MCF 10A (cell line): Measurements from ENCODE around the gene GREB1L. TPM values are rescaled to one million over a fixed set of nuclear protein-coding genes. Genes with fewer than 3 reads are reported as not detected.

Source experiments
- BruUV-seq: library from RNA; stranded (reverse); fragments of 400-500 nt; replicated peaks from 2 replicates; lab custom pipeline; 2021; lab: Mats Ljungman, UMichigan
- CTCF ChIA-PET: fragments of 300-600 bp; sonication (Branson Sonifier 250); formaldehyde crosslinking; extraction: SDS; loops from one replicate; lab custom pipeline; 2021; ENCODE audit warnings: antibody characterized with exemption, inconsistent platforms; lab: Yijun Ruan, JAX
- POLR2A ChIA-PET: fragments of 300-600, 350-650 bp; sonication (Branson Sonifier 250); formaldehyde crosslinking; extraction: SDS; loops from one replicate; lab custom pipeline; 2020; ENCODE audit warnings: antibody characterized with exemption, inconsistent platforms; lab: Yijun Ruan, JAX
- DNase-seq: peaks from one replicate; pipeline ENCODE4 v3.0.0-alpha.2; 2018; ENCODE audit not compliant: unreplicated experiment
- H3K27ac Mint-ChIP-seq: one replicate; pipeline ENCODE4 v1.8.0; 2022; ENCODE audit warnings: mild to moderate bottlenecking, low read depth, mixed read lengths; ENCODE audit not compliant: unreplicated experiment
- H3K27me3 Mint-ChIP-seq: one replicate; pipeline ENCODE4 v1.8.0; 2022; ENCODE audit warnings: mixed read lengths; ENCODE audit not compliant: insufficient read depth, unreplicated experiment
- H3K36me3 Mint-ChIP-seq: one replicate; pipeline ENCODE4 v1.8.0; 2022; ENCODE audit warnings: mild to moderate bottlenecking, moderate library complexity, mixed read lengths; ENCODE audit not compliant: insufficient read depth, unreplicated experiment
- H3K4me1 Mint-ChIP-seq: one replicate; pipeline ENCODE4 v1.8.0; 2022; ENCODE audit warnings: mixed read lengths; ENCODE audit not compliant: insufficient read depth, unreplicated experiment
- H3K4me3 Mint-ChIP-seq: one replicate; pipeline ENCODE4 v1.8.0; 2022; ENCODE audit warnings: mild to moderate bottlenecking, moderate library complexity, mixed read lengths; ENCODE audit not compliant: unreplicated experiment
- H3K9me3 Mint-ChIP-seq: one replicate; pipeline ENCODE4 v1.8.0; 2022; ENCODE audit warnings: mixed read lengths; ENCODE audit not compliant: unreplicated experiment
- intact Hi-C: fragments of 100-400 bp; cut with micrococcal nuclease; formaldehyde crosslinking; loops from 2 replicates; pipeline ENCODE4 v1.14.1; 2022
- total RNA-seq: library from RNA; stranded (reverse); gene quantifications from 2 replicates; pipeline ENCODE4 v1.2.3, GENCODE V29; 2022
- TF ChIP-seq, protein P1 (sequence below): fragments of 200-600 bp; IDR thresholded peaks from one replicate; pipeline ENCODE4 v1.8.0; 2022; ENCODE audit warnings: antibody characterized with exemption, mild to moderate bottlenecking; ENCODE audit not compliant: unreplicated experiment

Gene GREB1L
- total RNA-seq, 1 experiment from 2014 or later, result 9.4 TPM

DNA sequence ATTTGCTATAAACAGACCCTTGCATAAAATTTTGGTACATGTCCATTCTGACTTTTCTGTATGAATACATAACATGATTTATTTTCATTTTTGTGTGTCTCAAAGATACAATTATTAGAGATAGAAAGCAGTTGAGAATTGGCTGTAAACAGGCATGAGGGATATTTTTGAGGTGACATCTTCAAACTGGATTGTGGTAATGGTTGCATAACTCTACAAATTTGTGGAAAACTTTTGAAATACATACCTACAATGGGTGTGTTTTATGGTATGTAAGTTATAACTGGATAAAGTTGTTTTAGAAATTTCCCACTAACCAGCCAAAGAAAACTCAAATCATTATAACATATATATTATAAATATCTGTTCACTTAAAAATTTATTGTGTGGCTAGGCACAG is 39.6 kb downstream of the GREB1L start:
- no TSS peak for BruUV-seq
- Mint-ChIP-seq H3K4me1 (peaks cover 8% of the 10 kb centered on the region), H3K4me3 (no peak overlapping the region), H3K9me3 (no peaks in the 10 kb centered on the region), H3K27ac (peak overlapping the region; percentile 49), H3K27me3 (no peaks in the 10 kb centered on the region), H3K36me3 (no peaks in the 10 kb centered on the region)
- CTCF ChIA-PET, result interaction anchor here (0.6 to 0.7 kb wide), 2 partner anchors 351 to 769 kb away, joined by 3 to 4 read pairs; no protein-coding TSS in a partner anchor
- peak; percentile 11 for DNase-seq
- intact Hi-C loops, result no loop called here
- POLR2A ChIA-PET, result interaction anchor here (1.2 kb wide), 1 partner anchor 17 kb away, joined by 3 read pairs; no protein-coding TSS in a partner anchor
- TF ChIP-seq, protein P1, sequence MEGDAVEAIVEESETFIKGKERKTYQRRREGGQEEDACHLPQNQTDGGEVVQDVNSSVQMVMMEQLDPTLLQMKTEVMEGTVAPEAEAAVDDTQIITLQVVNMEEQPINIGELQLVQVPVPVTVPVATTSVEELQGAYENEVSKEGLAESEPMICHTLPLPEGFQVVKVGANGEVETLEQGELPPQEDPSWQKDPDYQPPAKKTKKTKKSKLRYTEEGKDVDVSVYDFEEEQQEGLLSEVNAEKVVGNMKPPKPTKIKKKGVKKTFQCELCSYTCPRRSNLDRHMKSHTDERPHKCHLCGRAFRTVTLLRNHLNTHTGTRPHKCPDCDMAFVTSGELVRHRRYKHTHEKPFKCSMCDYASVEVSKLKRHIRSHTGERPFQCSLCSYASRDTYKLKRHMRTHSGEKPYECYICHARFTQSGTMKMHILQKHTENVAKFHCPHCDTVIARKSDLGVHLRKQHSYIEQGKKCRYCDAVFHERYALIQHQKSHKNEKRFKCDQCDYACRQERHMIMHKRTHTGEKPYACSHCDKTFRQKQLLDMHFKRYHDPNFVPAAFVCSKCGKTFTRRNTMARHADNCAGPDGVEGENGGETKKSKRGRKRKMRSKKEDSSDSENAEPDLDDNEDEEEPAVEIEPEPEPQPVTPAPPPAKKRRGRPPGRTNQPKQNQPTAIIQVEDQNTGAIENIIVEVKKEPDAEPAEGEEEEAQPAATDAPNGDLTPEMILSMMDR, result no peak

DNA sequence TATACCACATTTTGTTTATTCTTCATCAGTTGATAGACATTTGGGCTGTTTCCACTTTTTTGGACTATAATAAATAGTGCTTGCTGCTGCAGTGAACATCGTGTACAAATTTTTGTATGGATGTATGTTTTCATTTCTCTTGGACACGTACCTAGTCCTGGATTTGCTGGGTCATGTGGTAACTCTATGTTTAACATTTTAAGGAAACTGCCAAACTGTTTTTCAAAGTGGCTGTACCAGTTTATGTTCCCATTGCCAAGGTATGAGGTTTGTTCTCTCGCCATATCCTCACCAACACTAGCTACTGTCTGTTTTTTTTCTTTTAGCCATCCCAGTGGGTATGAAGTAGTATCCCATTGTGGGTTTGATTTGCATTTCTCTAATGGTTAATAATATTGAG is 42.5 kb downstream of the GREB1L start:
- Mint-ChIP-seq H3K36me3 (no peaks in the 10 kb centered on the region), H3K4me3 (no peak overlapping the region), H3K27ac (no peak overlapping the region), H3K9me3 (no peaks in the 10 kb centered on the region), H3K27me3 (no peaks in the 10 kb centered on the region), H3K4me1 (peaks cover 15% of the 10 kb centered on the region)
- ChIA-PET POLR2A (no interaction called here), CTCF (interaction anchor here (1.2 kb wide), 1 partner anchor 9 kb away, joined by 3 read pairs; no protein-coding TSS in a partner anchor)
- intact Hi-C loops, result no loop called here
- no peak for DNase-seq
- TF ChIP-seq, protein P1, result no peak
- no TSS peak for BruUV-seq

DNA sequence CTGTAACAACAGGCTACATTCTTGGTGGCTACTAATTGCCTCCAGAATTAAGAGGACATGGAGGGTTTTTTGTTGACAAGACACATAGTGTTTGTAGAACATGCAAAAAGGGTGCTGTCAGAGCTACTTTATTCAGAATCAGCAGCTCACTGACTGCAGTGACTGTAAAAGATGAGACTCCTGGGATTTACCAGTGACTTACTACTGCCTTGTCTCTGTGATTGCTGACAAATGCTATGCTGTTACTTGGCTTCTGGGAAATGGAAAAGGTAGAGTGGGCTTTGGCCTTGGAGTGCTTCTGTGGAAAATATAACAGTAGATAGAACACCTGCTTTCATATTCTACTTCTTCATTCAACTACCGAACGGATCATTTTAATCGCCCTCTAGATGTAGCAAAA is 47.8 kb downstream of the GREB1L start:
- Mint-ChIP-seq H3K36me3 (no peaks in the 10 kb centered on the region), H3K27ac (no peak overlapping the region), H3K4me1 (peaks cover 13% of the 10 kb centered on the region), H3K27me3 (no peaks in the 10 kb centered on the region), H3K4me3 (no peak overlapping the region), H3K9me3 (no peaks in the 10 kb centered on the region)
- no TSS peak for BruUV-seq
- intact Hi-C loops, result no loop called here
- ChIA-PET CTCF (interaction anchor here (0.7 kb wide), 1 partner anchor 232 kb away, joined by 3 read pairs; no protein-coding TSS in a partner anchor), POLR2A (no interaction called here)
- TF ChIP-seq, protein P1, result no peak
- no peak for DNase-seq

DNA sequence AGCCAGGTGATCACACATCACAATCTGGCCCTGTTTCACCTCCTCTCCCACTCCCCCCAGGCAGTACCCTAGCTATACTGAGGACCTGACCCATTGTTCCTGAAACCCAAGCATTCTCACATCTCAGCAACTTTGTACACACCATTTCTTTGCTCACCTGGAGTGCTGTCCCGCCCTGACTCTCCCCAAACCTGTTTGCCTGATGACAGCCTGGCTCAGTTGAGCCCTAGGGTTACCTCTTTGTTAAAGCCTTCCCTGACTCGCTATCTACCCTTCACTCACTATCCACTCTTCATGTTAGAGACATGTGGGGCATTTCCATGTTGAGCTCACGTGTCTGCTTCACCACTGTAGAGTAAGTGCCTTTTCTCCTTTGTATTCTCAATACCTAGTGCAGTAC is 49.1 kb downstream of the GREB1L start:
- intact Hi-C loops, result no loop called here
- Mint-ChIP-seq H3K36me3 (no peaks in the 10 kb centered on the region), H3K4me1 (peaks cover 13% of the 10 kb centered on the region), H3K4me3 (no peak overlapping the region), H3K27me3 (no peaks in the 10 kb centered on the region), H3K9me3 (no peaks in the 10 kb centered on the region), H3K27ac (peak overlapping the region; percentile 33)
- ChIA-PET CTCF (interaction anchor here (0.6 to 0.8 kb wide), 2 partner anchors 49 to 63 kb away, joined by 3 to 4 read pairs; no protein-coding TSS in a partner anchor), POLR2A (no interaction called here)
- TF ChIP-seq, protein P1, result no peak
- no TSS peak for BruUV-seq
- DNase-seq, result no peak
